Measurements from ENCODE around the gene UGGT2.
A peak's percentile ranks its signal among the peaks of the same experiment; 100 is the strongest.
"Not testable (repeated sequence)": the region's sequence is repeated elsewhere in the genome, so short reads cannot be mapped to it uniquely, and the experiment has no call there.

The UGGT2 gene

GRCh38 chr13:96051491-96051890, 1.7 kb downstream of the UGGT2 start:
- not testable (repeated sequence) for DNase-seq

GRCh38 chr13:96050955-96051354, 2.2 kb downstream of the UGGT2 start:
- DNase-seq = not testable (repeated sequence)

GRCh38 chr13:96046449-96047126, 6.6 kb downstream of the UGGT2 start:
- not testable (repeated sequence) for DNase-seq

- no peak for DNase-seq
Measured at GRCh38 chr13:96044238-96044637, 9.0 kb downstream of the UGGT2 start.

- no peak for DNase-seq
Measured at GRCh38 chr13:96041326-96042110, 11.7 kb downstream of the UGGT2 start.

- DNase-seq = no peak
Measured at GRCh38 chr13:96036515-96036914, 16.7 kb downstream of the UGGT2 start.

- DNase-seq = no peak
Measured at GRCh38 chr13:96034662-96035061, 18.5 kb downstream of the UGGT2 start.

- DNase-seq = no peak
Measured at GRCh38 chr13:96033220-96034015, 19.8 kb downstream of the UGGT2 start.

GRCh38 chr13:96032717-96033116, 20.5 kb downstream of the UGGT2 start:
- no peak for DNase-seq

GRCh38 chr13:96029002-96029401, 24.2 kb downstream of the UGGT2 start:
- DNase-seq = no peak

- no peak for DNase-seq
Measured at GRCh38 chr13:96027496-96027895, 25.7 kb downstream of the UGGT2 start.

GRCh38 chr13:96025283-96025682, 27.9 kb downstream of the UGGT2 start:
- no peak for DNase-seq

GRCh38 chr13:96020931-96021330, 32.3 kb downstream of the UGGT2 start:
- no peak for DNase-seq

GRCh38 chr13:96020155-96020575, 33.0 kb downstream of the UGGT2 start:
- DNase-seq = peak; percentile 13

- DNase-seq = no peak
Measured at GRCh38 chr13:96018135-96018534, 35.1 kb downstream of the UGGT2 start.

GRCh38 chr13:96011291-96011872, 41.8 kb downstream of the UGGT2 start:
- DNase-seq = no peak

GRCh38 chr13:96003304-96003703, 49.9 kb downstream of the UGGT2 start:
- DNase-seq = no peak

- DNase-seq = no peak
Measured at GRCh38 chr13:96002322-96003131, 50.7 kb downstream of the UGGT2 start.

- no peak for DNase-seq
Measured at GRCh38 chr13:96000069-96000468, 53.1 kb downstream of the UGGT2 start.

- no peak for DNase-seq
Measured at GRCh38 chr13:95987841-95988240, 65.4 kb downstream of the UGGT2 start.

- no peak for DNase-seq
Measured at GRCh38 chr13:95982144-95982543, 71.1 kb downstream of the UGGT2 start.

- DNase-seq = not testable (repeated sequence)
Measured at GRCh38 chr13:95972651-95973050, 80.5 kb downstream of the UGGT2 start.
